CMK (cell line): ENCODE data around the gene RIPK3.
"Not testable (repeated sequence)": the region's sequence is repeated elsewhere in the genome, so short reads cannot be mapped to it uniquely, and the experiment has no call there.

Experiments used
- DNase-seq: peaks from one replicate; pipeline ENCODE4 v3.0.0-alpha.2; 2010; ENCODE audit warnings: low read depth

RIPK3 gene

DNA sequence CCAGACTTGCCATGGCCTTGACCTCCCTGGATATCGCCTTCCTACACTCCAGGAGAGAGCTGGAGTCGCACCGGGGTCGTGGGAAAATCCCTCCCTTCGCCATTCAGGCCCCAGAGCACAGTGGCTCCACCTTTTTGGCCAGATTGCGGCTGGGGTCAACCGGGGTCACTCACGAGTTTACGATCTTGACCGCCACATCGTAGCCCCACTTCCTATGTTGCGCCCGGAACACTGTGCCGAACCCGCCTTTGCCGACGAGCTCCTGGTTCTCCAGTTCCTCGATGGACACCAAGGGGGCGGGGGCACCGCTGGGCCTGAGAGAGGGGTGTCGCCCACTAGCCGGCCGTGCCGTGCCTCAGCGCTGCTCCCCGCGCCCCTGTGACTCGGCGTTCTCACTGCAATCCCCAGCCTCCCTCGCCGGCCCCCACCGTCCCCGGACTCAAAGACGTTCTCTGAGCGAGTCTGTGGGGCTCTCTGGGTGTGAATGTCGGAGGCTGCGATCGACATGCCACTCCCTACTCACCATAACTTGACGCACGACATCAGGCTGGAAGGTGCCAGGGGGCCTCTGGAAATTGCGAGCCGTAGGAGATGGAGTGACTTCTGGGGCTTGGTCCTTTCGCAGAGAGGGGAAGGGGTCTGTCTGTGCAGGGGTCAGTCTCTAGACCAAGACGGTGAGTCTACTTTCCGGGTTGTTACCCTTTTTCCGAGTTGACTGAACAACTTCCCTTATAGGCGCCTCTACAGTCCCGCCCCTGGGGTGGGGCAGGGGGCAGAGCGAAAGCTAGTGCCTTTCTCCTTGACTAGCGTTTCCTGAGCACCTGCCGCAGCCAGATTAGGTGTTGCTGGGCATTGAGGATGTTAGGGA, at the start of gene RIPK3:
TSS of gene RIPK3 (minus strand) at position 708 of the 868 bp plus-strand sequence. CDS start at position 543, 165 bp downstream.
- DNase-seq: no peak

DNA sequence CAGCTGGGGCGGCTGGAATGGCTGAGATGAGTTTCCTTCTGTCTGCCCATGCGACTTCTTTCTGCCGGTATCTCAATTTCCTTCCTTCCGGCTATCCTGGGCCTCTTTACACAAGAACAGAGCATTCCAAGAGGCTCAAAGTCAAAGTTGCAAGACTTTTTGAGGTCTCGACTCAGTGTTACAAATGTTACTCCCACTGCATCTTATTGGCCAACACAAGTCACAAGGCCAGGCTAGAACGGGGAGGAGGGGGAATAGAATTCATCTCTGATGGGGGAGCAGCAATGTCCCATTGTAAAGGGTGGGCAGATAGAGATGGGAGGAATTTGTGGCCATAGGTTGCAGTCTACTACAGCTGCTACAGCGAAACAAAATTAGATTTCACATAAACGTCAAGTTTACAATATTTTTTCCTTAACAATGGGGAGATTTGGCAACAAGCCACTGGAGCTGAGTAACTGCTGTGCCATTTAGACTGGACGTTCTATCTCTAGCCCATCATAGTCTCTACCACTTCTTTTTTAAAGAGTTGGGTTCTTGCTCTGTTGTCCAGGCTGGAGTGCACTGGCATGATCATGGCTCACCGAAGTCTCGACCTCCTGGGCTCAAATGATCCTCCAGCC, 49.5 kb upstream of the RIPK3 start:
- DNase-seq: no peak

DNA sequence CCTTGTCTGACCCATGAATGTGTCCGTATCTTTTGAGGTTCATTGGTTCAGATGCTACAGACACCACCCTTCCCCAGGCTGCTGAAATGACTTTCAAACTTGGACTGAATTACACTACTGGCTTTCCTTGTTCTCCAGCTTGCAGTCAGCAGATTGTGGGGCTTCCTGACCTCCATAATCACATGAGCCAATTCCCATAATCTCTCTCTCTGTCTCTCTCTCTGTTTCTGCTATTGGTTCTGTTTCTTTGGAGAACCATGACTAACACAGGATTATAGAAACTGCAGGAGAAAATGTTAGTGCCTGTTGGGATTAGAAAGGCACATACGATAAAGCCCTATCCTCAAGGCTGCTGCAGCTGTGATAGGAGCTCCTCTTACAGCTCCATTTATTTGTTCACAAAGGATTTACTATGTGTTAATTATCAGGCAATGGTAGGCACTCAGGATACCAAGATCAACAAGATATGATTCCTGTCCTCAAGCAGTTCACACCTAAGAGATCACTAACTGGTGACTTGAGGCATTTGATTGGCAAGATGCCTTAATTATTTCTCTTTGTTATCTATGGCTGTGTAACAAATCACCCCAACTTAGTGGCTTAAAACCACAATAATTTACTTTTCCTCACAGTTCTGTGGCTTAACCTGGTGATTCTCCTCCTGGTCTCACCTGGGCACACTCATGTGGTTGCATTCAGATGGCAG, 48.8 kb upstream of the RIPK3 start:
- DNase-seq: no peak

DNA sequence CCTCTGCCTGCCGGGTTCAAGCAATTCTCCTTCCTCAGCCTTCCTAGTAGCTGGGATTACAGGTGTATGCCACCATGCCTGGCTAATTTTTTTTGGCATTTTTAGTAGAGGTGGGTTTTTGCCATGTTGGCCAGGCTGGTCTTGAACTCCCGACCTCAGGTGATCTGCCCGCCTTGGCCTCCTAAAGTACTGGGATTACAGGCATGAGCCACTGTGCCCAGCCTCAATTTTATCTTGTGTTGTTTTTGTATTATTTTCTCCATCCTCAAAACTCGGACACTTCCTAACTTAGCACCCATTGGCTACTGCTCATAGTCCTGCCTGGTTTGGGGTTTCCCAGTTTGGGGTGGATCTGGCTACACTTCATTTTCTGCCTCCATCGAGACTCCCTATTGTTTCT, 47.8 kb upstream of the RIPK3 start:
- not testable (repeated sequence) for DNase-seq

DNA sequence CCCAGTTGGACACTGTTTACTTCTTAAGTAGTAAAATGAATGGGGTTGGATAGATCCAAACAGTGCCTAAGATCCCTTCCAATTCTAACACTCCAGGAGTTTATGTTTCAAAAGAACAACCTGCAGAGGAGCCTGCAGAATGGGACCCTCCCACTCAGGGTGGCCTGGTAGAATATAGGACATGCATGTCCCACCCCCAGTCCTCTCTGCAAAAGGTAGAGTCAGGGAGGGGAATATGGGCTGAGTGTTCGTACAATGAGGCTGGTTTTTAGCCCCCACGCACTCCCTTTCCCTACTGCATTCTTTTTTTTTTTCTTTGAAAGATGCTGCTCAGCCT, 47.2 kb upstream of the RIPK3 start:
- DNase-seq: no peak

DNA sequence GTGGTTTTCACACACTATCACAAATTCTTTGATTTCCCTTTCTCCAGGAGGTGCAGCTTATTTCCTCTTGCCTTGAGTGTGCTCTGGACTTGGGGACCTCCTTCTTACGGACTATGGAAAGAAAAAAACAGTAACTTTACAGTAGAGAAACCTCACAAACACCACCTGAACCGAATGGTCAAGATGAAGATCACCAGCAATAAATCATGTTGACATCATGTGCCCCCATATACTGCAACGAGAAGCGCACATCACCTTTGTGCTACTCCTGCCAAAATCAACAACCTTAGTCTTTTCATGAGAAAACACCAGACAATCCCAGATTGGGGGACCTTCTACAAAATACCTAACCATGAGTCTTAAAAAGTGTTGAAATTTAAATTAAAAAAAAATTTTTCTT, 45.7 kb upstream of the RIPK3 start:
- no peak for DNase-seq

DNA sequence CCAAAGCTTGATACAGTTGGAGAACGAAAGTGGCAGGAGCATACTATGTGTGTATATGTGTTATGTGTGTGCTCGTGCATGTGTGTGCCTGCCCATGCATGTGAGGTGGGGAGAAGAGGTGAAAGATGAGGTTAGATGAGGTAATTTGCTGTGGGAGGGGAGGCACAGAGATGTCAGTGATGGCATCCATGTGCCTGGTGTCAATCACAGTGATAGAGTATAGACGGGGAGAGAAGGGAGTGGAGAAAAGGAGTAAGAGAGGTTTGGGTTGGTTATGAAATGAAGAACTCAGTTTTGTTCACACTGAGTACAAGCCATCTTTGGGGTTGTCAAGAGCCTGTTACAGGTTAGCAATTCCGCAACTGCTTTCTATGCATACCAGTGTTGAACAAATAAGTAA, 44.4 kb upstream of the RIPK3 start:
- DNase-seq: no peak

DNA sequence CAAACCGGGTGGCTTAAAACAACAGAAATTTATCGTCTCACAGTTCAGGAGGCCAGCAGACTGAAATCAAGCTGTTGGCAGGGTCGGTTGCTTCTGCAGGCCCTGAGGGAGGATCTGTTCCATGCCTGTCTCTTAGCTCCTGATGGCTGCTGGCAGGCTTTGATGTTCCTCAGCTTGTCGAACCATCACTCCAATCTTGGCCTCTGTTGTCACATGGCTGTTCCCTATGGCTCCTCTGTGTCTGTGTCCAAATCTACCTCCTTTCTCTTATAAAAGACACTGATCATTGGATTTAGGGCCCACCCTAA, 42.2 kb upstream of the RIPK3 start:
- DNase-seq: no peak

DNA sequence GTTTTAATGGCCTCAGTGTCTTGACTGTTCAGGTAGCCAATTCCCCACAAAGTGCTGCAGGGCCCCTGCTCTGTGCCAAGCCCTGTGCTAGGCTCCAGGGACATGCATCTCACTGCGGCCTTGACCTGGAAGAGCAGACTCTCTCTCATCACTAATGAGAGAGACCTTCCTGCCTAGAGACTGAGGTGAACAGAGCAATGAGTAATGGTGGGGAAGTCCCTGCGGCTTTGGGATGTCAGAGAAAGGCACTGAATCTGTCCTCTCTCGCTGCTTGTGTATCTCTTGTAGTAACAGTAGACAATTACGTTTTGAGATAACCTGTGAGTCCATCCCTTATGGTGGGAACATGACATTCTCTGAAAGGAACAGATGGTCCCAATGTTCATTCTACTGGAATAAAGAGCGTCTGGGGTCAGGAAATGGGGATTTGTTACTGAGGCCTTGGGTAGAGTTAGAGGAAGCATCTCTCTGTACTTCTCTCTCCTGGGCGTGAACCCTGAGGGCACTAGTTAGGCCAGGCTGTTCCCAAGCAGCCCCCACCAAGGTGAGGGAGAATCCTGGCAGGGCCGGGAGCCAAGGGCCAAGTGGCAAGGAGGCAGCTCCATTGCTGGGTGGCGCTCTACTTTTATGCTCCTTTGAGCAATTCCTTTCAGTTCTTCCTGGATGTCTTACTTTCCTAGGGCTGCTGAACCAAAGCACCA, 41.7 kb upstream of the RIPK3 start:
- no peak for DNase-seq

DNA sequence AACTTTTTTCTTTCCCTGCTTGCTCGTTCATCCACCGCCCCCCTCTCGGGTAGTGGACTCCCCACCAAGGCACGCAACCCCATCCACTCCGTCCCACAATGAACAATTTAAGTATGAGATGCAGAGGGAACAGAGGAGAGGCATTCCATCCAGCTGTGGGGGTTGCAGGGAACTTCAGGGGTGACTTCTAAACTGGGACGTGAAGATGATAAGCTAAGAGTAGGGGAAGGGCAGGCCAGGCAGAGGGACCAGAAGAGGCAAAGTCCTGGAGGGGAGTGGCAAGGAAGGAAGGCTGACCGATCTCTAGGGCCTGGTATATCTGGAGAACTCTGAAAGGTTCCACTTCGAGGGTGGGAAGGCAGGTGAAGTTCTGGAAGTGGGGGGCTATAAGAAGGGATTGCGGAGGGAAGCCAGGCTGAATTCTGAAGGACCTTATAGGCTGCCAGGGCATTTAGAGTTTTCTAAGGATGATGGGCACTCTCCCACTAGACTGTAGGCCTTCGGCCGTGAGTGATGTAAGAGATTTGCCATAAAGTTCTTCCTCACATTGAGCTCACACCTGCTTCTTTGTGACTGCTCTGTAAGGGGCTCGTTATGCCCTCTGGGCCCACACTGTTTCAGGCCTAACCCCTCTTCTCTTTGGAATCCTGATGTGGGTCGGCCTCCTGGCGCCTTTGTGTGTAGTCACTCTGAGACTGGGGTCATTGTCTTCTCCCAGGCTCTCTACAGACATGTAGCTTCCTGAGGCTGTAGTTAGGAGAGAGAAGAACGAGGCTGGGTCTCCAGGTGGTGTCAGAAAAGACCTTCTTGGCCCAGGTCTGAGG, 40.3 kb upstream of the RIPK3 start:
- DNase-seq: no peak

DNA sequence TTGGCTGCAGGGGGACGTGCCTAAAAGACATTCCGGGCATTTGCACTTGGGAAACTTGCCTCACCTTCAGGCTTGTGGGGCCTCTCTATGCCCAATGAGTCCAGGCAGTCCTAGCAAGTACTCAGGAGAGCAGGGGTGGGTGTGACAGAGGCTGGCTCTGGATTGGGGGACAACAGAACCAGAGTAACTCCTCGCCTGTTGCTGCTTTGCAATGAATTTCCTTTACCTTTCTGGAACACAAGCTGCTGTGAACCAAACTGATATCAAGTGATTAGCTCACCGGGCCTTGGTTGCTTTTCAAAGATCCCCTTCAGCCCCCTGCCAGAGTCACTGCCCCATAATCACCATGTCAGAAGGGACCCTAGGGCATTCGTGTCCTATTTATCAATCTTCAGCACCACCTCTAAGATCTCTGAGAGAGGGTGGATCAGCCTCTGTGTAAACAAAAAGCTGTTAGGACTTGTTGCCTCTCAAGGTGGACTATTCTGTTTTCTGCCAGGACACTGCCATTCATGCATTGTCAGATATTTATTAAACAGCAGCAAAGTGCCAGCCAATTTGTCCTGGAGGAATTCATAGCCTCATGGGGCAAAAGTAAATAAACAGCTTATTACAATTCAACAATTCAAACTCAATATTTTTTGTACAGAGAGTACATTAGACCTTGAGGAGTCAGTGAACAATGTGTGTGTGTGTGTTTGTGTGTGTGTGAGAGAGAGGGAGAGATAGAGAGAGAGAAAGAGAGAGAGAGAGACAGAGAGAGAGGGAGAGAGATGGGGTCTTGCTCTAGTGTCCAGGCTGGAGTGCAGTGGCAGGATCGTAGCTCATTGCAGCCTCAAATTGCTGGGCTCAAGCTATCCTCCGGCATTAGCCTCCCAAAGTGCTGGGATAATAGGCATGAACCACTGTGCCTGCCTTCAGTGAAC, 39.5 kb upstream of the RIPK3 start:
- no peak for DNase-seq

DNA sequence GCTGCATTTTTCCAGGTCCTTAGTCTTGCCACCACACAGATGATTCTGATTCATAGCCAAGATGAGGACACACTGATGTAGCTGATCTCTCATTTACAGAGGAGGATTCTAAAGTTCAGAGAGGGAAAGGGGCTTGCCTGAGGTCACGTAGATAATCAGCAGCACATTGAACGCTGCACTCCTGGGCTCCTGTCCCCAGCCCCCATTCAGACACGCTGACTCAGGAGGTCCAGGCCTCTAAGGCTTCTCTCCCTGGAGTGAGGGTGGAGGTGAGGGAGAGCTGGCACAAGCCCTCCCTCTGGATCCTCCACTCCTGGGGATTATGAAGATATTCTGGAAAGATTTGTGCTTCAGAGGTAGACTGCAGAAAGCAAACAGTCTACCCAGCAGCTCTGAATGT, 38.5 kb upstream of the RIPK3 start:
- no peak for DNase-seq

DNA sequence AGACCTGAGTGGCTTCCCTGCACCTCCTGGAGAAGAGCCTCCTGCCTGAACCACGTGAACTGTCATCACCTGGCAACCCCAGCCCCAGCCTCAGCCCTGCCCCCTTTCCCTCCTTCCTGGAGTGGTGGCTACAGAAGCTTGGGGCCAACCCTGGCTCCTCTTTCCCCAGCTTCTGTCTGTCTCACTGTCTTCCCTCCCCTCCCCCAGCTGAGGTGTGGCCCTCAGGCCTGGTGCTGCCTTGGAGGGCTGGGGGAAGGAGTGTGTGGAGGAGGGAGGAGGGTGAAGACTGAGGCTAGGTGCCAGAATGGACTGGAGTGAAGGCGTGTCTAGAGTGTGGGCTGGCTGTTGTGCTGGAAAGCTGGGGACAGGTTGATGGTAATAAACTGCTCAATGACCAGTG, 37.9 kb upstream of the RIPK3 start:
- no peak for DNase-seq

DNA sequence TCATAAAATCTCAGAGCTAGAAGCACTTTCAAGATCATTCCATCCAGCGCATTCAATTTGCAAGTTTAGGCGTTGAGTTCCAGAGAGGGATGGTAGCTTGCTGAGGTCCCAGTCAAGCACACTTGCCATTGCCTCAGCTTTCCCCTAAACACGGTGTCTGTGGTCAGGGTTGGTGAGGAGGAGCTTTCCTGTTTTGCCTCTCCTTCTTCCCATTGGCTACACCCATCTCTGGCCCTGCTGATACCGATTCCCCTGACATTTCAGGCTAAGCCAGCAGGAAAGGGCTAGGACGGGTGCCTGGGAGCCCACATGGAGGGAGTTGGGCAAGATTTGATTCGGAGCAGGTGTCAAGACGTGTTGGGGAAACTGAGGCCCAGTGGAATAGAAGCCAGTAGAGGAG, 37.3 kb upstream of the RIPK3 start:
- no peak for DNase-seq

DNA sequence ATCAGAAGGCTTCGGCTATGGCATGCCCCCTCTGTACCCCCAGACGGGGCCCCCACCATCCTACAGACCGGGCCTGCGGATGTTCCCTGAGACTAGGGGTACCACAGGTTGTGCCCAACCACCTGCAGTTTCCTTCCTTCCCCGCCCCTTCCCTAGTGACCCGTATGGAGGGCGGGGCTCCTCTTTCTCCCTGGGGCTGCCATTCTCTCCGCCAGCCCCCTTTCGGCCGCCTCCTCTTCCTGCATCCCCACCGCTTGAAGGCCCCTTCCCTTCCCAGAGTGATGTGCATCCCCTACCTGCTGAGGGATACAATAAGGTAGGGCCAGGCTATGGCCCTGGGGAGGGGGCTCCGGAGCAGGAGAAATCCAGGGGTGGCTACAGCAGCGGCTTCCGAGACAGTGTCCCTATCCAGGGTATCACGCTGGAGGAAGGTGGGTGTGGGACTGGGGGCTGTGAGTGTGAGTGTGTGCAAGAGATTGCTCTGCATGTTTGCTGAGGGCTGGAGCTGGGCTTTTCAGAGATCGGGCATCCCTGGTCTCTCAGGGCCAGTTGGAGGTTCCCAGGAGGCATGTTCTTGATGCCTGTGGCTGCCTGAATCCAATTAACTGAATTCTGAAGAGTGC, 36.8 kb upstream of the RIPK3 start:
- DNase-seq: no peak

DNA sequence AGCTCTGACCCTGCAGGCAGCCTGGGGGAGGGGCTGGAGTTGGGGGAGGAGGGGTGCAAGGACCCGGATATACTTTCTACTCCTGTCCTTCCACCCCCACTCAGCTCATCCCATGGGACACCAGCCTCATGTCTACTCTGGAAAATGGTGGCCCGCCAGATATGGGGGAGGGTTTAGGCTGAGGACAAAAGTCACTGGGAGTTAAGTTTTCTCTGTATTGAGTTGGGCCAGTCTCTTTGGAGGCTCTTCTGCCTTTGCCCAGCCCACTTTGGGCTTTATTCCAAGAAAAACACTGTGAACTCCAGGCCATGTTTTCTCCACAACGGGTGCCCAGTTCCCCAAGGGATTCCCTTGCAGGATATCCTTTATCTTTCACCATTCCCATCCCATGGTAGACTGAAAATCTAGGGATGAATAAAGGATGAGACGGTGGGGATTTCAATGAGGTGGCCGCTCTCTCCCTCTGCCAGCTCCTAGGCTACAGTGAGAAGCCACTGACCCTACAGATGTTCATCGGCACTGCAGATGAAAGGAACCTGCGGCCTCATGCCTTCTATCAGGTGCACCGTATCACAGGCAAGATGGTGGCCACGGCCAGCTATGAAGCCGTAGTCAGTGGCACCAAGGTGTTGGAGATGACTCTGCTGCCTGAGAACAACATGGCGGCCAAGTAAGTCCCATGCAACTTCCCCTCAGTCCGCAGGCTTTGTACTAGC, 33.1 kb upstream of the RIPK3 start:
- DNase-seq: no peak

DNA sequence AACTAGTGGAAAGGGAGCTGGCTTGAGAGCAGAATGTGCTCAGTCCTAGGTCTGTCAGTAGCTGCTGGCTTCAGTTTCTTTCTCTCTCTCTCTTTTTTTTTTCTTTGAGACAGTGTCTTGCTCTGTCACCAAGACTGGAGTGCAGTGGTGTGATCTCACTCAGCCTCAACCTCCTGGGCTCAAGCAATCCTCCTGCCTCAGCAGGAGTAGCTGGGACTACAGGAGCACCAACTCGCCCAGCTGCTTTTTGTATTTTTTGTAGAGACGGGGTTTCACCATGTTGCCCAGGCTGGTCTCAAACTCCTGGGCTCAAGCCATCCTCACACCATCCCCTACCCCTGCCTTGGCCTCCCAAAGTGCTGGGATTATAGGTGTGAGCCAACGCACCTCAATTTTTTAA, 31.8 kb upstream of the RIPK3 start:
- DNase-seq: not testable (repeated sequence)

DNA sequence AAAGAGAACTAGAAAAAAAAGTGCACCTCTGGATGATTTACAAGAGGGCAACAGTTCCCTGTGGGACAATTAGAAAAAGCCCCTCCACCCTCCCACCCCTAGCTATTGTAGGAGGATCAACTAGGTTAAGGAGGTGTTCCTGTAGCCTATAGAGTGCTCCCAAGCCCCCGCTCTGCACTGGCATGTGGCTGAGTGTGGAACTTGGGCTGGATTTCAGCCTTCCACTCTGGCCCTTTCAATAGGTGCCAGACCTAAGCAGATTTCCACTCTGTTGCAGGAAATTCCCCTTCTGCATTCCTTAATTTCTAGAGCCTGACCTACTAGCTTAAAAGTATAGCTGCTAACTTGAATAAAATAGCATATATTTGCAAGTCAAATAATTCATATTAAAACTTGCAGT, 31.0 kb upstream of the RIPK3 start:
- DNase-seq: no peak

DNA sequence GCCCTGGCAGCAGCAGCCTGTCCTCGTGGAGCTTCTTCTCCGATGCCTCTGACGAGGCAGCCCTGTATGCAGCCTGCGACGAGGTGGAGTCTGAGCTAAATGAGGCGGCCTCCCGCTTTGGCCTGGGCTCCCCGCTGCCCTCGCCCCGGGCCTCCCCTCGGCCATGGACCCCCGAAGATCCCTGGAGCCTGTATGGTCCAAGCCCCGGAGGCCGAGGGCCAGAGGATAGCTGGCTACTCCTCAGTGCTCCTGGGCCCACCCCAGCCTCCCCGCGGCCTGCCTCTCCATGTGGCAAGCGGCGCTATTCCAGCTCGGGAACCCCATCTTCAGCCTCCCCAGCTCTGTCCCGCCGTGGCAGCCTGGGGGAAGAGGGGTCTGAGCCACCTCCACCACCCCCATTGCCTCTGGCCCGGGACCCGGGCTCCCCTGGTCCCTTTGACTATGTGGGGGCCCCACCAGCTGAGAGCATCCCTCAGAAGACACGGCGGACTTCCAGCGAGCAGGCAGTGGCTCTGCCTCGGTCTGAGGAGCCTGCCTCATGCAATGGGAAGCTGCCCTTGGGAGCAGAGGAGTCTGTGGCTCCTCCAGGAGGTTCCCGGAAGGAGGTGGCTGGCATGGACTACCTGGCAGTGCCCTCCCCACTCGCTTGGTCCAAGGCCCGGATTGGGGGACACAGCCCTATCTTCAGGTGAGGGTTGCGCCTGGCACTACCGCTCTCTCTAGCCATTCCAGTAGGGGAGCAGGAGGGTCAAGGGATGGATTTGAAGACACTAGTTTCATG, 30.3 kb upstream of the RIPK3 start:
- no peak for DNase-seq
